ENCODE data around the gene FAM131C.

The FAM131C gene

GRCh38 chr1:16101623-16102022 lies 28.2 kb upstream of the FAM131C start:
- Histone ChIP-seq H3K4me1 (ENCODE audit: control insufficient read depth, insufficient read depth, low read length, unreplicated experiment) (no peaks in the 10 kb centered on the region), H3K27me3 (ENCODE audit: insufficient read depth, low read length) (peaks cover 9% of the 10 kb centered on the region; the same call in 1 of the 2 replicates), H3K36me3 (ENCODE audit: insufficient read depth, low read length) (no peaks in the 10 kb centered on the region), H3K4me3 (ENCODE audit: low read depth, low read length) (no peak overlapping the region), H2AFZ (ENCODE audit: low read length, unreplicated experiment) (no peak overlapping the region), H3K79me2 (ENCODE audit: control insufficient read depth, insufficient read depth, low read length, unreplicated experiment) (no peaks in the 10 kb centered on the region), H3K27ac (ENCODE audit: low read depth, low read length) (no peak overlapping the region)

- no peak overlapping the region for H2AFZ ChIP-seq (ENCODE audit: low read length, unreplicated experiment)
- H3K36me3 ChIP-seq (ENCODE audit: insufficient read depth, low read length): no peaks in the 10 kb centered on the region
- no peaks in the 10 kb centered on the region for H3K79me2 ChIP-seq (ENCODE audit: control insufficient read depth, insufficient read depth, low read length, unreplicated experiment)
- H3K27ac ChIP-seq (ENCODE audit: low read depth, low read length): no peak overlapping the region
- H3K27me3 ChIP-seq (ENCODE audit: insufficient read depth, low read length): peaks cover 9% of the 10 kb centered on the region; the same call in 1 of the 2 replicates
- no peak overlapping the region for H3K4me3 ChIP-seq (ENCODE audit: low read depth, low read length)
- H3K4me1 ChIP-seq (ENCODE audit: control insufficient read depth, insufficient read depth, low read length, unreplicated experiment): no peaks in the 10 kb centered on the region
These were observed 26.0 kb upstream of the FAM131C start for GRCh38 chr1:16099412-16099811.

- Histone ChIP-seq H3K4me1 (ENCODE audit: control insufficient read depth, insufficient read depth, low read length, unreplicated experiment) (no peaks in the 10 kb centered on the region), H2AFZ (ENCODE audit: low read length, unreplicated experiment) (no peak overlapping the region), H3K36me3 (ENCODE audit: insufficient read depth, low read length) (no peaks in the 10 kb centered on the region), H3K4me3 (ENCODE audit: low read depth, low read length) (no peak overlapping the region), H3K79me2 (ENCODE audit: control insufficient read depth, insufficient read depth, low read length, unreplicated experiment) (no peaks in the 10 kb centered on the region), H3K27ac (ENCODE audit: low read depth, low read length) (no peak overlapping the region), H3K27me3 (ENCODE audit: insufficient read depth, low read length) (no peaks in the 10 kb centered on the region)
These were observed 22.0 kb upstream of the FAM131C start for GRCh38 chr1:16095447-16095846.

GRCh38 chr1:16094453-16095158 lies 21.2 kb upstream of the FAM131C start:
- Histone ChIP-seq H3K79me2 (ENCODE audit: control insufficient read depth, insufficient read depth, low read length, unreplicated experiment) (no peaks in the 10 kb centered on the region), H3K27ac (ENCODE audit: low read depth, low read length) (no peak overlapping the region), H3K4me3 (ENCODE audit: low read depth, low read length) (no peak overlapping the region), H3K36me3 (ENCODE audit: insufficient read depth, low read length) (no peaks in the 10 kb centered on the region), H2AFZ (ENCODE audit: low read length, unreplicated experiment) (no peak overlapping the region), H3K4me1 (ENCODE audit: control insufficient read depth, insufficient read depth, low read length, unreplicated experiment) (no peaks in the 10 kb centered on the region), H3K27me3 (ENCODE audit: insufficient read depth, low read length) (no peaks in the 10 kb centered on the region)

GRCh38 chr1:16093611-16094010 lies 20.2 kb upstream of the FAM131C start:
- H3K79me2 ChIP-seq (ENCODE audit: control insufficient read depth, insufficient read depth, low read length, unreplicated experiment): no peaks in the 10 kb centered on the region
- no peak overlapping the region for H3K27ac ChIP-seq (ENCODE audit: low read depth, low read length)
- H3K36me3 ChIP-seq (ENCODE audit: insufficient read depth, low read length): no peaks in the 10 kb centered on the region
- H3K4me3 ChIP-seq (ENCODE audit: low read depth, low read length): no peak overlapping the region
- H3K27me3 ChIP-seq (ENCODE audit: insufficient read depth, low read length): no peaks in the 10 kb centered on the region
- no peak overlapping the region for H2AFZ ChIP-seq (ENCODE audit: low read length, unreplicated experiment)
- peaks cover 8% of the 10 kb centered on the region for H3K4me1 ChIP-seq (ENCODE audit: control insufficient read depth, insufficient read depth, low read length, unreplicated experiment)

- no peak overlapping the region for H3K4me3 ChIP-seq (ENCODE audit: low read depth, low read length)
- H2AFZ ChIP-seq (ENCODE audit: low read length, unreplicated experiment): no peak overlapping the region
- H3K4me1 ChIP-seq (ENCODE audit: control insufficient read depth, insufficient read depth, low read length, unreplicated experiment): peaks cover 14% of the 10 kb centered on the region
- H3K27me3 ChIP-seq (ENCODE audit: insufficient read depth, low read length): no peaks in the 10 kb centered on the region
- no peaks in the 10 kb centered on the region for H3K79me2 ChIP-seq (ENCODE audit: control insufficient read depth, insufficient read depth, low read length, unreplicated experiment)
- H3K36me3 ChIP-seq (ENCODE audit: insufficient read depth, low read length): no peaks in the 10 kb centered on the region
- H3K27ac ChIP-seq (ENCODE audit: low read depth, low read length): no peak overlapping the region
These were observed 19.6 kb upstream of the FAM131C start for GRCh38 chr1:16092923-16093511.

GRCh38 chr1:16092097-16092922 lies 18.9 kb upstream of the FAM131C start:
- no peak overlapping the region for H2AFZ ChIP-seq (ENCODE audit: low read length, unreplicated experiment)
- H3K27ac ChIP-seq (ENCODE audit: low read depth, low read length): no peak overlapping the region
- H3K4me1 ChIP-seq (ENCODE audit: control insufficient read depth, insufficient read depth, low read length, unreplicated experiment): peaks cover 17% of the 10 kb centered on the region
- H3K27me3 ChIP-seq (ENCODE audit: insufficient read depth, low read length): no peaks in the 10 kb centered on the region
- no peaks in the 10 kb centered on the region for H3K79me2 ChIP-seq (ENCODE audit: control insufficient read depth, insufficient read depth, low read length, unreplicated experiment)
- H3K4me3 ChIP-seq (ENCODE audit: low read depth, low read length): no peak overlapping the region
- H3K36me3 ChIP-seq (ENCODE audit: insufficient read depth, low read length): no peaks in the 10 kb centered on the region

GRCh38 chr1:16091296-16091695 lies 17.8 kb upstream of the FAM131C start:
- no peak overlapping the region for H3K4me3 ChIP-seq (ENCODE audit: low read depth, low read length)
- H3K4me1 ChIP-seq (ENCODE audit: control insufficient read depth, insufficient read depth, low read length, unreplicated experiment): peaks cover 17% of the 10 kb centered on the region
- H3K36me3 ChIP-seq (ENCODE audit: insufficient read depth, low read length): no peaks in the 10 kb centered on the region
- H3K27me3 ChIP-seq (ENCODE audit: insufficient read depth, low read length): no peaks in the 10 kb centered on the region
- no peaks in the 10 kb centered on the region for H3K79me2 ChIP-seq (ENCODE audit: control insufficient read depth, insufficient read depth, low read length, unreplicated experiment)
- no peak overlapping the region for H2AFZ ChIP-seq (ENCODE audit: low read length, unreplicated experiment)
- H3K27ac ChIP-seq (ENCODE audit: low read depth, low read length): no peak overlapping the region

- H3K27ac ChIP-seq (ENCODE audit: low read depth, low read length): no peak overlapping the region
- H3K27me3 ChIP-seq (ENCODE audit: insufficient read depth, low read length): no peaks in the 10 kb centered on the region
- peaks cover 17% of the 10 kb centered on the region for H3K4me1 ChIP-seq (ENCODE audit: control insufficient read depth, insufficient read depth, low read length, unreplicated experiment)
- H3K36me3 ChIP-seq (ENCODE audit: insufficient read depth, low read length): no peaks in the 10 kb centered on the region
- H3K79me2 ChIP-seq (ENCODE audit: control insufficient read depth, insufficient read depth, low read length, unreplicated experiment): no peaks in the 10 kb centered on the region
- no peak overlapping the region for H2AFZ ChIP-seq (ENCODE audit: low read length, unreplicated experiment)
- H3K4me3 ChIP-seq (ENCODE audit: low read depth, low read length): no peak overlapping the region
These were observed 16.8 kb upstream of the FAM131C start for GRCh38 chr1:16090076-16090826.

- no peak overlapping the region for H2AFZ ChIP-seq (ENCODE audit: low read length, unreplicated experiment)
- H3K27me3 ChIP-seq (ENCODE audit: insufficient read depth, low read length): no peaks in the 10 kb centered on the region
- 0 out of 2 replicates have a peak overlapping the region, but pooled peaks have one; percentile 2 for H3K27ac ChIP-seq (ENCODE audit: low read depth, low read length)
- no peak overlapping the region for H3K4me3 ChIP-seq (ENCODE audit: low read depth, low read length)
- peaks cover 17% of the 10 kb centered on the region for H3K4me1 ChIP-seq (ENCODE audit: control insufficient read depth, insufficient read depth, low read length, unreplicated experiment)
- no peaks in the 10 kb centered on the region for H3K36me3 ChIP-seq (ENCODE audit: insufficient read depth, low read length)
- no peaks in the 10 kb centered on the region for H3K79me2 ChIP-seq (ENCODE audit: control insufficient read depth, insufficient read depth, low read length, unreplicated experiment)
These were observed 15.5 kb upstream of the FAM131C start for GRCh38 chr1:16088996-16089395.

Measured in ACC112 (cell line).